ENCODE results near the gene EYA3. TPM values are rescaled to one million over a fixed set of nuclear protein-coding genes. Genes with fewer than 3 reads are reported as not detected.

Gene EYA3
- total and polyA plus RNA-seq, 2 of the 8 experiments (the other 6 are each of a cell fraction or from before 2014, with no cell fraction given) = 15.0 to 33.9 TPM

GRCh38 chr1:28113242-28113572, 24.8 kb upstream of the EYA3 start:
- H3K79me2 ChIP-seq (ENCODE audit: control insufficient read depth in 1 of 2, insufficient read depth in 2 of 2, low read length in 2 of 2) = no peaks in the 10 kb centered on the region
- DNase-seq (ENCODE audit: low read depth in 1 of 2, low spot score in 2 of 2) (no peak), FAIRE-seq (no peak)
- WGBS, 2 experiments (ENCODE audit: extremely low coverage in 1 of 2, insufficient coverage in 1 of 2, insufficient read length in 1 of 2, insufficient replicate concordance in 2 of 2, low coverage in 1 of 2, low lambda C conversion rate in 2 of 2, missing lambda C conversion rate in 1 of 2) = 87% methylated on average over 2 of the region's 3 CpGs; no CpG with 5 or more reads in 1 of the 2 experiments
- H3K14ac ChIP-seq (ENCODE audit: insufficient read length) = no peak overlapping the region
- TF ChIP-seq SAP30 (IDR thresholded peaks at IDR 0.05; ENCODE audit: insufficient read depth, insufficient replicate concordance, low read length) = no peak
- TF ChIP-seq CTCF (IDR thresholded peaks at IDR 0.05; ENCODE audit: control extremely low read depth in 1 of 3, insufficient read depth in 1 of 3, low read depth in 1 of 3, low read length in 3 of 3) = peak; percentile 25 to 65 (median 33)
- TF ChIP-seq BACH1 (IDR thresholded peaks at IDR 0.05; ENCODE audit: low read length) = no peak
- TF ChIP-seq RAD21 (IDR thresholded peaks at IDR 0.05 in 1 of 2, conservative IDR thresholded peaks at IDR 0.05 in 1 of 2; ENCODE audit: low read depth in 2 of 2, low read length in 2 of 2) = peak in 1 of 2 experiments; percentile 64; a peak in 2 of 4 replicates
- TF ChIP-seq EGR1 (IDR thresholded peaks at IDR 0.05; ENCODE audit: borderline replicate concordance, low read depth, low read length) = no peak
- TF ChIP-seq CREB1 (IDR thresholded peaks at IDR 0.05) = no peak
- TF ChIP-seq GTF2F1 (IDR thresholded peaks at IDR 0.05; ENCODE audit: borderline replicate concordance, low read depth, low read length) = no peak
- no peak overlapping the region for H3K4me2 ChIP-seq (ENCODE audit: insufficient read depth in 1 of 2, low read depth in 2 of 2, low read length in 2 of 2)
- no peak overlapping the region for H4K5ac ChIP-seq (ENCODE audit: insufficient read length, low read depth, low read length)
- H3K18ac ChIP-seq (ENCODE audit: extremely low read depth, low read length) = no peak overlapping the region
- H2BK20ac ChIP-seq (ENCODE audit: low read length) = no peak overlapping the region
- no peak overlapping the region; the same call in 1 of the 2 replicates for H3K27ac ChIP-seq (ENCODE audit: low read depth, low read length)
- no peaks in the 10 kb centered on the region for H3K27me3 ChIP-seq (replicated peaks in 1 of 4; ENCODE audit: control insufficient read depth in 3 of 4, extremely low read depth in 1 of 4, insufficient read depth in 3 of 4, low read length in 3 of 4)
- H3K9me3 ChIP-seq (ENCODE audit: insufficient read depth in 2 of 2, low read depth in 1 of 2, low read length in 1 of 2) = no peaks in the 10 kb centered on the region
- no peak overlapping the region for H4K91ac ChIP-seq (replicated peaks; ENCODE audit: insufficient read length, low read length)
- H3K56ac ChIP-seq (replicated peaks; ENCODE audit: insufficient read length, low read depth, low read length) = no peak overlapping the region
- H2BK12ac ChIP-seq (ENCODE audit: low read depth, low read length) = no peak overlapping the region
- no peak overlapping the region for H2AK5ac ChIP-seq (ENCODE audit: low read depth, low read length)
- no peak overlapping the region for H3K9ac ChIP-seq (replicated peaks in 1 of 4; ENCODE audit: extremely low read depth in 1 of 4, low read depth in 3 of 4, low read length in 3 of 4)
- H2BK5ac ChIP-seq (ENCODE audit: low read depth, low read length) = no peak overlapping the region
- no peak overlapping the region for H3K4me3 ChIP-seq (ENCODE audit: extremely low read depth in 1 of 4, insufficient read depth in 2 of 4, low read depth in 3 of 4, low read length in 4 of 4)
- ChIA-PET POLR2A (ENCODE audit: partially characterized antibody) (no interaction called here), CTCF (ENCODE audit: partially characterized antibody) (interaction anchor here (0.6 to 5.6 kb wide), 16 partner anchors 8 to 133 kb away, joined by 3 to 80 read pairs (median 4); partner anchors contain the start of gene EYA3)
- H3K4ac ChIP-seq (replicated peaks; ENCODE audit: insufficient read length, low read depth, low read length) = no peak overlapping the region
- H3K36me3 ChIP-seq (ENCODE audit: control insufficient read depth in 2 of 4, insufficient read depth in 4 of 4, low read length in 3 of 4) = no peaks in the 10 kb centered on the region
- H4K8ac ChIP-seq (ENCODE audit: extremely low read depth, insufficient read depth, low read length) = no peak overlapping the region
- no peaks in the 10 kb centered on the region for H3K4me1 ChIP-seq (replicated peaks in 1 of 4; ENCODE audit: control insufficient read depth in 3 of 4, insufficient read depth in 4 of 4, low read length in 3 of 4)
- no peak overlapping the region for H2AFZ ChIP-seq (ENCODE audit: low read length)
- no peak overlapping the region for H3K23ac ChIP-seq (ENCODE audit: insufficient read length)
- H3K79me1 ChIP-seq (ENCODE audit: low read depth, low read length) = no peaks in the 10 kb centered on the region
- no peak overlapping the region for H2BK120ac ChIP-seq (replicated peaks; ENCODE audit: low read depth, low read length)
- 0 out of 2 replicates have a peak, but pooled peaks cover 1% of the 10 kb centered on the region for H3K23me2 ChIP-seq (ENCODE audit: low read depth, low read length)
- no peaks in the 10 kb centered on the region for H4K20me1 ChIP-seq (replicated peaks in 1 of 2; ENCODE audit: control insufficient read depth in 1 of 2, insufficient read depth in 2 of 2, low read length in 2 of 2)
- H2BK15ac ChIP-seq (ENCODE audit: low read length) = no peak overlapping the region

All from H1 (cell line).